M059J (cell line): ENCODE data around the gene GKN1. TPM values are rescaled to one million over a fixed set of nuclear protein-coding genes. Genes with fewer than 3 reads are reported as not detected.

Source experiments
- total RNA-seq: library from RNA; depleted of rRNA; stranded (reverse); fragments of >200 nt; shearing (Covaris generic); gene quantifications from 2 replicates; pipeline ENCODE4 v1.2.3, GENCODE V29; 2014; rRNA removed

The GKN1 gene
- total RNA-seq, 1 experiment from 2014 or later, result not detected

Other genes starting within 250 kb of the GKN1 start
- gene ARHGAP25, start 239.8 kb upstream of the GKN1 start, total RNA-seq, result 0.27 and 0.52 TPM in 2 replicates
- not detected in 2 replicates for gene BMP10, start 103.2 kb upstream of the GKN1 start, total RNA-seq
- gene GKN2, start 21.7 kb upstream of the GKN1 start, total RNA-seq, result not detected in 2 replicates
- gene ANTXR1, start 38.5 kb downstream of the GKN1 start, total RNA-seq, result 28.2 and 38.6 TPM in 2 replicates